HK-2 (cell line): ENCODE results near the gene GRIK2.

Source experiments
- DNase-seq: peaks from one replicate; pipeline ENCODE4 v3.0.0-alpha.2; 2018; ENCODE audit not compliant: unreplicated experiment

GRIK2 gene

GRCh38 chr6:101716810-101717209 lies 323.3 kb downstream of the GRIK2 start:
- DNase-seq = no peak

DNA sequence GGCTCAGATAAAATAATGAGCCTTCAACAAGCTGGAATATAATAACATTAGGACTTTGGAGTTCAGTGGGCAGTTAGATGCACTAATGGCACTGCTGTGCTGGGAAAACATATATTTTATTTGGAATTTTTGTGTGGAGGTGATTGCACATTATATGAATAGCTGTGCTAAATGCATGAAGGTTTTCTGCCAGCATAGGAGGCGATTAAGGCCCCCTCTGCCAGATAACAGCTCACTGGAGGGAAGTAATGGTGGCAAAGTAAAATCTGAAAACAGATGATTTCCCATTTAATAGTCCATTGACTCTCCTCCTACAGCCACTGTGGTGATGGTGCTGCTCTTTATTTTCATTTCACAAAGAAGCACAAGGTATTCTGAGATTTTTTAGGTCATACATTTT lies 326.0 kb downstream of the GRIK2 start:
- DNase-seq = no peak

- DNase-seq = no peak
These were observed 329.0 kb downstream of the GRIK2 start for GRCh38 chr6:101722471-101722870.

GRCh38 chr6:101722991-101723579 lies 329.6 kb downstream of the GRIK2 start:
- DNase-seq = no peak

DNA sequence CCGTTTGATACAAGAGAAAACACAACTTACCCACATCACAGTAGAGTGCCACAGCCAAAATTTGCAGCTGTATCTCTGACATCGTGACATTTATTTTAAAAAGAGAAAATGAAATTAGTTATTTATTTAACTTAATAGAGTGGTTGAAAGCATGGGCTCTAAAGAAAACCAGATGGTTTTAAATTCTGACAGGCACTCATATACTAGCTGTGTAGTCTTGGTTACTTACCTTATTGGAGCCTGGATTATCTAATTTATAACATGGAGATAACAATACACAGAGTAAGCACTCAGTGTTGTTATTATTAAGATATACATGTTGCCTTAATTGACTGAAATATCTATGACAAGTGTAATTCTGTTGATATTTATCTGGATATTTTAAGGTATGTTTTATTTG lies 334.9 kb downstream of the GRIK2 start:
- DNase-seq = no peak

DNA sequence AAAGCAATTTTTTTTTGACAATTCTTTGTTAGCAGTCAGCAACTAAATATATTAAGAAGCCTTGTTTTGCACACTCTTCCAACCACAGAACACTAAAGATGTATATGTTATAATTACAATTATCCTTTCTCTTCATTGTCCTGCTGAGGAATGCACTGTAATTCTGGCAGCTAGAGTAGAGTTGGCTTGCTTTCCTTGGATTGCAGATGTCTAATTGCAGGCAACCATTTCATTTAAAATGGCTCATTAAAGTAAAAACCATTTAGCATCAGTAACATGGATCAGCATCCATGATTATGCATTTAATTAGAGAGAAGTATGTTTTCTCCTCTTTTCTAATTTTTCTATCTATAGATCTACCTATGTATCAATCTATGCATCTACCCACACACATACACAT lies 335.4 kb downstream of the GRIK2 start:
- DNase-seq = no peak

DNA sequence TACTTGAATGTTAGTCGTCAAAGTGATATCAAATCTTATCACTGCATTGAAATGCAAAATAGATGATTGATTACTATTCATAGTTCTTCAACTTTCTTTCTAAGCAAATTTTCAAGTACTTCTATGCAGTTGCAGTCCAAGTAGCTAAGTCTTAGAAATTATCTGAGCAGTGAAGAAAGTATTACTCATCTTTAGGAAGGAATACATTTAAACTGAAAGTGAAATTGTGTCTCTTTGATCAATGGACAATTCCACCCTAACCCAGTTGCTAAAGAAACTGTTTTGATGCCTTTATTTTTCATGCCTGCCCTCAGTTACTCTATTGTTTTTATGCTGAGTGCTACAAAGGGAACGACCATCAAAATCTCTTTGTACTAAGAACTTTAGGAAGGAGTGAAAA lies 337.4 kb downstream of the GRIK2 start:
- no peak for DNase-seq

DNA sequence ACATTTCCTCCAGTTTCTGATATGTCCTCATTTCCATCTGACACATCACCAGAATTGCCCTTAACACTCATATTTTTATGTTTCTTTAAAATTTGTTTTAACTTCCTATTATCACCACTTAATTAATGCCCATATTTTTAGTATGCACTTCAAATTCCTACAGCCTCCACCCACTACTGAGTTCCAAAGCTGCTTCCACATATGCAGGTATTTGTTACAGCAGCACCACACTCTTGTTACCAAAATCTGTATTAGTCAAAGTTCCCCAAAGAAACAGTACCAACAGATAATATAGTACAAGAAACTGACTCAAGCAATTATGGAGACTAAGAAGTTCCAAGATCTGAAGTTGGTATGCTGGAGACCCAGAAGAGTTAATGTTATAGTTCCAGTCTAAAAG lies 340.4 kb downstream of the GRIK2 start:
- DNase-seq = no peak

DNA sequence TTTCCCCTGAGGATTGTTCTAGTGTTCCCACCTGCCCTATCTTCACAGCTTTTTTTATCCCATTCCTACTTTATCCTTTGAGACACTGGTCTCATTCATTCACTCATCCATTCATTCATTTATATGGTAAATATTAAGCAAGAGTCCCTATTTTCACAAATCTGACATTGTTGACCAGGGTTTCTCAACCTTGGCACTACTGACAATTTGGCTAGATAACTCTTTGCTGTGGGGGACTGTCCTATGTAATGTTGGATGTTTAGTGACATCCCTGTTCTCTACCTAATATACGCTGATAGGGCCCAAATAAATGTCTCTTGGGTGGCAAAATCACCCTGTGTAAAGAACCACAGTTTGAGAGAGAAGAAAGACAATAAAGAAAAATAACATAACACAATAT lies 345.0 kb downstream of the GRIK2 start:
- DNase-seq = no peak

- DNase-seq = no peak
These were observed 347.1 kb downstream of the GRIK2 start for GRCh38 chr6:101740631-101741030.

DNA sequence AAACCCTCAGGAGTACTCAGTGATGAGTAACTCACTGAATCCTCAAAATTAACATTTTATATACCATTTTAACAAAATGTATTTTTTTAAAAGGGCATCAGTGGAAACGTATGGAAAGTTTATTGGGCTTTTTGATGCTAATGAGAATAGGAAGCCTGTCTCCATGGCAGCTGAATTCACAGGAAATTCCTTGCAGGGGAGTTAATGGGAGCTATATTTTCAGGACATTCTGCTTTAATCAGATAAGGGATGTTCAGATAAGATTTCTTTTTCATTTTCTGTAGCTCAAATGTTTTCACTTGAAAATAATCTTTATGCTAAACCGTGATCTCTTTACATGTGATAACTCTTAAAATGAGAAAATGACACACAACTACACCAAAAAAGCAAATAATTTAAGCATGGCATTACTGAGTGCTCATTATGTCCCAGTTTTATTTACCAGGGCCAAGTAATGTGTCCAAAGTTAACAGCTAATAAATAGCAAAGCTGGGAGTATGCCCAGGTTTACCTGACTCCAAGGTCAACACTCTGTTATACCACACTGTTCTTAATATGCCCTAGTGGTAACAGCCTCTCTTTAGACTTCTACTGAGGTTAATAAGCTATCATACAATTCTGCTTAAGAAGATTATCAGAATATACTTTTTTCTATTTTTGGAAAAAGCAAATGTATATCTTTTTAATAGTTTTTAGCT lies 348.1 kb downstream of the GRIK2 start:
- DNase-seq = no peak

GRCh38 chr6:101747160-101747559 lies 353.7 kb downstream of the GRIK2 start:
- no peak for DNase-seq

DNA sequence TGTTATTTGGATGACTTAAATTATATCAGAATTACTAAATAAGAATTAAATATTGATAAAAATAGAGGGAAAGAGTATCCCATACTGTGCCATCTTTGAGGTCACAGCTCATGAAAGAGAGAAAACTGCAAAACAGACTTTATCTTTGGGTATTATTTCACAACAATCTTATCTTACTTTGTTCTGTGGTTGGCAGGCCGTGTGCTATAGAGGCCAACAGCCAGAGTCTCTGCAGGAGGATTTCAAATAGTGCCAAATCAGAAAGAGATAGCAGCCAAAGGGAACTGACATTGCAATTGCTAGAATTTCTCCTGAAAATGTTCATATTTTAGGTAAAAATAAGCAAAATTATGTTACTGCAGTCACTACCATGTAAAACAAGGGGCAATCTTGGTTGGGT lies 354.2 kb downstream of the GRIK2 start:
- no peak for DNase-seq

DNA sequence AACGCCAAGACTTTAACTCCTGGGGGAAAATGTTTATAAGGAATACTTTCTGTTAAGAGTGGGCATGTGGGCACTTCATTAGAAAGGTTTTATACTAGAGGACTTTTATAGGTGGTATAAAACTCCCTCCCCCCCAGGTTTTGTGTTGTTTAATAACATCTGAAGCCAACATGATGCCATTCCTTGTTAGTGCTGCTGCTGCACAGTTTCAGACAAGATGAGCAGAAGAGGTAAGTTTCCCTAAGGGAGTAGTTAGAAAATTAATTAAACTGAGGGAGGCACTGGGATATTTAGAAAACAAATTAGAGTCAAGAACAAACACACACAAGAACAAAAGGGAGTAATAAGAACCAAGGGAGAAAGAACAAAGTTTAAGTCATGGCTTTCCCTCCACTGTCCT lies 362.4 kb downstream of the GRIK2 start:
- DNase-seq = no peak

DNA sequence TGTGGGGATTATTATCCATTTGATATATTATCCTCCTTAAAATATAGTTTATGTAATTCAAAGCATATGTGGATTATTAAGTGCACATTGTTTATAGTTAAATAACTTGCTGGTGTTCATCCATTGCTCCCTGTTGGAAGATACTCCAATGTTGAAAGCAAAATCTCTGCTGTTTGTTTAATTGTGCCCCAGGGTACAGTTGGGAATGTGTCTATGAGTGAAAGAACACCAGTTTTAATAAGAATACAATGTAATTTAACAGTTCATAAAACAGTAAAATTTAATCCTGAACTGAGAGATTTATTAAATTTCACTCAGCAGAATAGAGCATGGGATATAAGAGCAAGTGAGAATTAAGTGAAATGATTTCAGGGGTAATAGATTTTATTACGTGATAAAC lies 364.9 kb downstream of the GRIK2 start:
- no peak for DNase-seq

- DNase-seq = no peak
These were observed 367.5 kb downstream of the GRIK2 start for GRCh38 chr6:101760843-101761621.

GRCh38 chr6:101762851-101763250 lies 369.3 kb downstream of the GRIK2 start:
- no peak for DNase-seq

- DNase-seq = no peak
These were observed 371.8 kb downstream of the GRIK2 start for GRCh38 chr6:101765281-101765680.

GRCh38 chr6:101770116-101770515 lies 376.6 kb downstream of the GRIK2 start:
- no peak for DNase-seq

GRCh38 chr6:101776919-101777350 lies 383.4 kb downstream of the GRIK2 start:
- no peak for DNase-seq

- DNase-seq = no peak
These were observed 384.1 kb downstream of the GRIK2 start for GRCh38 chr6:101777646-101778045.

DNA sequence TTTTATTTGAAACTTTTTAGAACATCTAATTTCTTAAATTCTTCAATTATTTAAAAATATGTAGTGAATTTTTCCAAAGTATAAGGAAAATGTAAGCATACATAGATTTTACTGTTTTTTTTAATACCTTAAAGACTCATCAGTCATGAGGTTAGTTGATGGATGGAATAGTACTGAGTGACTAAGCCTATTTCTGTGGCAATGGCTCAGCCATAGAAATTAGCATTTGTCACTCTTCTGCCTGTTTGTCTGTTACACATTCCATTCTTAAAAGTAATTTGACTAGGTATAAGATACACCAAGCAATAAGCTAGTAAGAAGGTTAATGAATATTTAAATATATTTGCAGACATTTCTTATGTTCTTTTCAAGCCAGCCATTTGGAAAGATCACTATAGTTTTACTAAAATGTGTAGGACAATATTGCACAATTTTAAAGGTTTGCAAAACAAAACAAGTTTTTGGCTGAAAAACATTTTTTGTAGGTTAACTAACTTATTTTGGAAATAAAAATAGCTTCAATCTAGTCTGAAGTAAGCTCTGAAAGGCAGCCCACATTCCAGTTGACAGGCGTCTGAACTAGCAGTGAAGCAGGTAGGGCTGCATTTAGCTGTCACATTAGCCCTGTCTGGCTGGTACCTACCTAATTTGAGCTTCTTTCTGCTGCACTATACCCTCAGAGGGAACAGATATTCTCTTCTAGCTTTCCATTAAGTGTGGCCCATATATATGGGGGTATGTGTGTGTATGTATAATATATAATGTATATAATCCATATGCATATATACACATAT lies 385.7 kb downstream of the GRIK2 start:
- DNase-seq = no peak
